GDM1 (cell line): ENCODE data around the gene TRAPPC2.
"Not testable (repeated sequence)": the region's sequence is repeated elsewhere in the genome, so short reads cannot be mapped to it uniquely, and the experiment has no call there.

ENCODE experiments used
- DNase-seq: peaks from one replicate; lab custom pipeline; 2025; lab: John Stamatoyannopoulos, UW

TRAPPC2 gene

GRCh38 chrX:13747836-13748235, 13.4 kb upstream of the TRAPPC2 start:
- DNase-seq, result peak; percentile 5

- DNase-seq, result no peak
These were observed 8.2 kb upstream of the TRAPPC2 start for GRCh38 chrX:13742397-13743176.

GRCh38 chrX:13741695-13742094, 7.3 kb upstream of the TRAPPC2 start:
- no peak for DNase-seq

GRCh38 chrX:13733506-13733905, 914 bp downstream of the TRAPPC2 start:
- DNase-seq, result no peak

GRCh38 chrX:13732246-13733067, 2.0 kb downstream of the TRAPPC2 start:
- no peak for DNase-seq

- DNase-seq, result not testable (repeated sequence)
These were observed 3.9 kb downstream of the TRAPPC2 start for GRCh38 chrX:13730523-13730922.

- not testable (repeated sequence) for DNase-seq
These were observed 7.8 kb downstream of the TRAPPC2 start for GRCh38 chrX:13726583-13726982.

GRCh38 chrX:13724878-13725277, 9.5 kb downstream of the TRAPPC2 start:
- not testable (repeated sequence) for DNase-seq

- DNase-seq, result peak; percentile 47
These were observed 12.5 kb downstream of the TRAPPC2 start for GRCh38 chrX:13721819-13722519.

GRCh38 chrX:13721371-13721770, 13.0 kb downstream of the TRAPPC2 start:
- no peak for DNase-seq

GRCh38 chrX:13719192-13719856, 15.1 kb downstream of the TRAPPC2 start:
- no peak for DNase-seq

GRCh38 chrX:13717700-13718472, 16.5 kb downstream of the TRAPPC2 start:
- DNase-seq, result no peak

- DNase-seq, result no peak
These were observed 17.5 kb downstream of the TRAPPC2 start for GRCh38 chrX:13716905-13717304.

- no peak for DNase-seq
These were observed 18.0 kb downstream of the TRAPPC2 start for GRCh38 chrX:13716455-13716854.

- no peak for DNase-seq
These were observed 23.3 kb downstream of the TRAPPC2 start for GRCh38 chrX:13711141-13711540.

GRCh38 chrX:13703589-13703988, 30.8 kb downstream of the TRAPPC2 start:
- no peak for DNase-seq

GRCh38 chrX:13703135-13703534, 31.3 kb downstream of the TRAPPC2 start:
- no peak for DNase-seq

- no peak for DNase-seq
These were observed 32.2 kb downstream of the TRAPPC2 start for GRCh38 chrX:13702111-13702789.

- DNase-seq, result no peak
These were observed 34.0 kb downstream of the TRAPPC2 start for GRCh38 chrX:13700380-13700779.

- DNase-seq, result no peak
These were observed 35.1 kb downstream of the TRAPPC2 start for GRCh38 chrX:13699183-13699826.
